ENCODE results near the gene PPP1R13B. TPM values are rescaled to one million over a fixed set of nuclear protein-coding genes. Genes with fewer than 3 reads are reported as not detected.

The PPP1R13B gene
- total RNA-seq, 4 donors from 2014 or later: 19.9 to 25.2 (median 23.6) TPM

- DNase-seq (ENCODE audit: extremely low spot score): no peak
- Histone ChIP-seq H3K9me3 (no peaks in the 10 kb centered on the region), H3K36me3 (peaks cover 26 to 98% (median 88%) of the 10 kb centered on the region in 4 donors), H3K27me3 (no peaks in the 10 kb centered on the region), H3K4me1 (peaks cover 51 to 79% (median 69%) of the 10 kb centered on the region in 4 donors), H3K4me3 (no peak overlapping the region), H3K27ac (replicated peaks in 1 of 4) (no peak overlapping the region)
- 95% methylated on average over 5 of the region's 5 CpGs for WGBS
- intact Hi-C loops (cut with DNase I): no loop called here
- TF ChIP-seq EP300 (IDR thresholded peaks at IDR 0.05) (no peak), POLR2AphosphoS5 (IDR thresholded peaks at IDR 0.05) (no peak), POLR2A (IDR thresholded peaks at IDR 0.05; ENCODE audit: low read depth) (no peak), CTCF (IDR thresholded peaks at IDR 0.05) (no peak)
These were observed 145.3 kb downstream of the PPP1R13B start for GRCh38 chr14:103702095-103702494.

GRCh38 chr14:103700753-103701490, 146.5 kb downstream of the PPP1R13B start:
- intact Hi-C loops (cut with DNase I): no loop called here
- WGBS: 61% methylated on average over 8 of the region's 21 CpGs
- H3K36me3 ChIP-seq: peaks cover 26 to 87% (median 79%) of the 10 kb centered on the region in 4 donors

GRCh38 chr14:103699901-103700752, 147.2 kb downstream of the PPP1R13B start:
- H3K4me1 ChIP-seq: peaks cover 61 to 88% (median 76%) of the 10 kb centered on the region in 4 donors
- TF ChIP-seq CTCF (IDR thresholded peaks at IDR 0.05) (no peak), POLR2AphosphoS5 (IDR thresholded peaks at IDR 0.05) (no peak), POLR2A (IDR thresholded peaks at IDR 0.05; ENCODE audit: low read depth) (no peak), EP300 (IDR thresholded peaks at IDR 0.05) (no peak)

More at GRCh38 chr14:103700753-103701490, 146.5 kb downstream of the PPP1R13B start:
- Histone ChIP-seq H3K27ac (replicated peaks in 1 of 4) (no peak overlapping the region), H3K4me3 (no peak overlapping the region), H3K4me1 (peaks cover 58 to 88% (median 72%) of the 10 kb centered on the region in 4 donors), H3K27me3 (no peaks in the 10 kb centered on the region), H3K9me3 (no peaks in the 10 kb centered on the region)
- DNase-seq (ENCODE audit: extremely low spot score): no peak
- TF ChIP-seq CTCF (IDR thresholded peaks at IDR 0.05) (no peak), EP300 (IDR thresholded peaks at IDR 0.05) (no peak), POLR2A (IDR thresholded peaks at IDR 0.05; ENCODE audit: low read depth) (no peak), POLR2AphosphoS5 (IDR thresholded peaks at IDR 0.05) (no peak)

GRCh38 chr14:103699261-103699661, 148.1 kb downstream of the PPP1R13B start:
- WGBS: 91% methylated on average over 13 of the region's 17 CpGs
- peaks cover 27 to 79% (median 74%) of the 10 kb centered on the region in 4 donors for H3K36me3 ChIP-seq
- TF ChIP-seq EP300 (IDR thresholded peaks at IDR 0.05) (no peak), POLR2A (IDR thresholded peaks at IDR 0.05; ENCODE audit: low read depth) (no peak), CTCF (IDR thresholded peaks at IDR 0.05) (no peak), POLR2AphosphoS5 (IDR thresholded peaks at IDR 0.05) (no peak)
- H3K4me3 ChIP-seq: no peak overlapping the region
- no peaks in the 10 kb centered on the region for H3K27me3 ChIP-seq
- H3K9me3 ChIP-seq: no peaks in the 10 kb centered on the region
- intact Hi-C loops (cut with DNase I): no loop called here
- H3K27ac ChIP-seq (replicated peaks in 1 of 4): peak overlapping the region in 1 of 4 donors; percentile 73
- H3K4me1 ChIP-seq: peaks cover 57 to 87% (median 75%) of the 10 kb centered on the region in 4 donors
- no peak for DNase-seq (ENCODE audit: extremely low spot score)

More at GRCh38 chr14:103699901-103700752, 147.2 kb downstream of the PPP1R13B start:
- Histone ChIP-seq H3K36me3 (peaks cover 26 to 80% (median 75%) of the 10 kb centered on the region in 4 donors), H3K27ac (replicated peaks in 1 of 4) (peak overlapping the region in 1 of 4 donors; percentile 1), H3K27me3 (no peaks in the 10 kb centered on the region), H3K9me3 (no peaks in the 10 kb centered on the region), H3K4me3 (no peak overlapping the region)
- DNase-seq (ENCODE audit: extremely low spot score): no peak
- intact Hi-C loops (cut with DNase I): no loop called here
- WGBS: 93% methylated on average over 6 of the region's 25 CpGs
